ENCODE results near the gene GEMIN7. TPM values are rescaled to one million over a fixed set of nuclear protein-coding genes. Genes with fewer than 3 reads are reported as not detected.
A peak's percentile ranks its signal among the peaks of the same experiment; 100 is the strongest.

Gene GEMIN7
- total RNA-seq, 1 experiment from 2014 or later: 46.0 TPM

GRCh38 chr19:45090606-45091005 is 11.5 kb downstream of the GEMIN7 start:
- peak overlapping the region; percentile 52 for H3K4me2 ChIP-seq (ENCODE audit: insufficient read depth, insufficient read length, low read length)
- Mint-ChIP-seq H3K27ac (peak overlapping the region; percentile 79 to 97 (median 92); a peak in 5 of 7 replicates), H3K36me3 (ENCODE audit: insufficient read depth in 1 of 3, low read depth in 3 of 3) (peaks cover 16 to 56% (median 36%) of the 10 kb centered on the region in 3 experiments; a peak in 6 of 7 replicates), H3K4me3 (peak overlapping the region; percentile 87 to 90), H3K27me3 (ENCODE audit: low read depth) (no peaks in the 10 kb centered on the region; the same call in 1 of the 2 replicates), H3K9me3 (no peaks in the 10 kb centered on the region; a peak in 1 of 5 replicates), H3K4me1 (peaks cover 31% of the 10 kb centered on the region in 2 experiments)
- no peaks in the 10 kb centered on the region for H3K27me3 ChIP-seq (ENCODE audit: insufficient read depth, low read length)
- DNase-seq: no peak
- no peak overlapping the region for H2BK15ac ChIP-seq (ENCODE audit: low read depth, low read length)
- no peak overlapping the region for H3K56ac ChIP-seq (ENCODE audit: insufficient read length, low read depth, low read length)
- no peak overlapping the region for H4K8ac ChIP-seq (replicated peaks; ENCODE audit: insufficient read length, low read depth, low read length)
- no peaks in the 10 kb centered on the region for H3K9me3 ChIP-seq (ENCODE audit: control insufficient read depth, low read depth, low read length)
- TF ChIP-seq CTCF (conservative IDR thresholded peaks at IDR 0.05): no peak
- peak overlapping the region; percentile 54 for H3K18ac ChIP-seq (ENCODE audit: insufficient read length, low read depth, low read length)
- no peak overlapping the region for H2BK20ac ChIP-seq (ENCODE audit: low read depth, low read length, poor library complexity, severe bottlenecking)
- no peak overlapping the region for H2BK120ac ChIP-seq (ENCODE audit: low read depth, low read length, poor library complexity, severe bottlenecking)
- H3K9ac ChIP-seq (ENCODE audit: extremely low read depth, insufficient read length, low read length): no peak overlapping the region
- no peaks in the 10 kb centered on the region; the same call in 1 of the 2 replicates for H3K4me1 ChIP-seq (ENCODE audit: insufficient read depth, low read length)
- no peak overlapping the region for H3K23ac ChIP-seq (ENCODE audit: insufficient read length, low read depth, low read length)
- peaks cover 9% of the 10 kb centered on the region for H3K23me2 ChIP-seq (ENCODE audit: insufficient read length, low read depth, low read length, poor library complexity, severe bottlenecking)
- no peak overlapping the region for H3K27ac ChIP-seq (ENCODE audit: insufficient read length, low read depth, low read length)
- no peak overlapping the region for H4K5ac ChIP-seq (ENCODE audit: insufficient read length, low read depth, low read length)
- no CpG with 5 or more reads among the region's 5 CpGs for WGBS (ENCODE audit: extremely low coverage, insufficient read length, low lambda C conversion rate)
- no peak overlapping the region for H4K91ac ChIP-seq (ENCODE audit: insufficient read length, low read depth, low read length)
- H3K79me2 ChIP-seq (ENCODE audit: insufficient read depth, low read length): peaks cover 20% of the 10 kb centered on the region; the same call in 1 of the 2 replicates
- no peak overlapping the region for H3K14ac ChIP-seq (ENCODE audit: insufficient read depth, low read length)
- H3T11ph ChIP-seq (ENCODE audit: low read length): no peak overlapping the region
- H2AFZ ChIP-seq (ENCODE audit: low read length): no peak overlapping the region
- H2AK5ac ChIP-seq (ENCODE audit: insufficient read length, low read length): no peak overlapping the region
- H2BK12ac ChIP-seq (ENCODE audit: insufficient read length, low read depth, low read length): no peak overlapping the region
- H2BK5ac ChIP-seq (ENCODE audit: insufficient read length, low read length): no peak overlapping the region
- H3K4ac ChIP-seq (ENCODE audit: low read depth, low read length): no peak overlapping the region
- H3K79me1 ChIP-seq (ENCODE audit: insufficient read depth, low read depth, low read length, poor library complexity, severe bottlenecking): peaks cover 3% of the 10 kb centered on the region
- no peaks in the 10 kb centered on the region for H4K20me1 ChIP-seq (ENCODE audit: control insufficient read depth, insufficient read depth, insufficient read length)

All from H9 (cell line).